Glutamatergic neuron (in vitro differentiated cells): ENCODE data around the gene MCM6. TPM values are rescaled to one million over a fixed set of nuclear protein-coding genes. Genes with fewer than 3 reads are reported as not detected.

ENCODE experiments used
- DNase-seq: peaks from one replicate; pipeline ENCODE4 v3.0.0; 2022
- H3K27ac Mint-ChIP-seq: one replicate; pipeline ENCODE4 v1.8.0; 2020; ENCODE audit warnings: mild to moderate bottlenecking, mixed read lengths, inconsistent platforms; ENCODE audit not compliant: unreplicated experiment
- H3K27me3 Mint-ChIP-seq: one replicate; pipeline ENCODE4 v1.8.0; 2020; ENCODE audit warnings: mild to moderate bottlenecking, moderate library complexity, mixed read lengths, inconsistent platforms; ENCODE audit not compliant: unreplicated experiment
- H3K36me3 Mint-ChIP-seq: one replicate; pipeline ENCODE4 v1.8.0; 2020; ENCODE audit warnings: mild to moderate bottlenecking, mixed read lengths, inconsistent platforms; ENCODE audit not compliant: unreplicated experiment
- H3K4me1 Mint-ChIP-seq: one replicate; pipeline ENCODE4 v1.8.0; 2020; ENCODE audit warnings: mild to moderate bottlenecking, low read depth, mixed read lengths, inconsistent platforms; ENCODE audit not compliant: unreplicated experiment
- H3K4me3 Mint-ChIP-seq: one replicate; pipeline ENCODE4 v1.8.0; 2020; ENCODE audit warnings: mild to moderate bottlenecking, mixed read lengths, inconsistent platforms; ENCODE audit not compliant: unreplicated experiment
- H3K9me3 Mint-ChIP-seq: one replicate; pipeline ENCODE4 v1.8.0; 2020; ENCODE audit warnings: mild to moderate bottlenecking, moderate library complexity, mixed read lengths, inconsistent platforms; ENCODE audit not compliant: unreplicated experiment
- CTCF ChIP-seq: fragments of 200-600 bp; sonication (generic); IDR thresholded peaks from one replicate; pipeline ENCODE4 v1.5.0; 2021; ENCODE audit not compliant: partially characterized antibody, unreplicated experiment
- total RNA-seq: library from RNA; stranded (reverse); fragmentation: NEBNext Ultra II Directional; extraction: Animal tissue kit (Norgen Biotek cat#: 25700); gene quantifications from one replicate; pipeline ENCODE4 v1.2.1, GENCODE V29; 2021; ENCODE audit not compliant: unreplicated experiment

The MCM6 gene
- total RNA-seq, 1 donor from 2014 or later, result 11.7 TPM

- Mint-ChIP-seq H3K9me3 (no peaks in the 10 kb centered on the region), H3K4me1 (no peaks in the 10 kb centered on the region), H3K27me3 (peaks cover 4% of the 10 kb centered on the region), H3K27ac (no peak overlapping the region), H3K4me3 (no peak overlapping the region), H3K36me3 (peaks cover 4% of the 10 kb centered on the region)
- no peak for TF ChIP-seq CTCF
- no peak for DNase-seq
Measured at GRCh38 chr2:135803278-135803677, 73.0 kb downstream of the MCM6 start.

DNA sequence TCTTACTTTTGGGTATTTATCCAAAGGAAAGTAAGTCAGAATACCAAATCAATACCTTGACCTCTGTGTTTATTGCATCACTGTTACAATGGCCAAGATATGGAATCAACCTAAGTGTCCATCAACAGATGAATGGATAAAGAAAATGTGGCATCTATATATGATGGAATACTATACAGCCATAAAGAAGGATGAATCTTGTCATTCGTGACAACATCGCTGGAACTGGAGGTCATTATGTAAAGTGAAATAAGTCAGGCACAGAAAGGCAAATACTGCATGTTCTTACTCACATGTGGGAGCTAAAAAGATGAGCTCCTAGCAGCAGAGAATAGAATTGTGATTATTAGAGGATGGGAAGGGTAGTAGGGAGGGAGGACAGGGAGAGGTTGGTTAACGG lies 73.9 kb downstream of the MCM6 start:
- peaks cover 4% of the 10 kb centered on the region for H3K36me3 Mint-ChIP-seq
- no peak overlapping the region for H3K27ac Mint-ChIP-seq
- H3K4me1 Mint-ChIP-seq, result no peaks in the 10 kb centered on the region
- no peak for DNase-seq
- H3K9me3 Mint-ChIP-seq, result no peaks in the 10 kb centered on the region
- no peak for TF ChIP-seq CTCF
- no peak overlapping the region for H3K4me3 Mint-ChIP-seq
- H3K27me3 Mint-ChIP-seq, result peaks cover 4% of the 10 kb centered on the region

- DNase-seq, result no peak
- H3K36me3 Mint-ChIP-seq, result peaks cover 4% of the 10 kb centered on the region
- H3K9me3 Mint-ChIP-seq, result peaks cover 2% of the 10 kb centered on the region
- no peak for TF ChIP-seq CTCF
- H3K4me1 Mint-ChIP-seq, result no peaks in the 10 kb centered on the region
- peaks cover 4% of the 10 kb centered on the region for H3K27me3 Mint-ChIP-seq
- no peak overlapping the region for H3K4me3 Mint-ChIP-seq
- H3K27ac Mint-ChIP-seq, result no peak overlapping the region
Measured at GRCh38 chr2:135800513-135801460, 75.5 kb downstream of the MCM6 start.

GRCh38 chr2:135799738-135800137 lies 76.5 kb downstream of the MCM6 start:
- peaks cover 4% of the 10 kb centered on the region for H3K27me3 Mint-ChIP-seq
- no peaks in the 10 kb centered on the region for H3K4me1 Mint-ChIP-seq
- peaks cover 4% of the 10 kb centered on the region for H3K36me3 Mint-ChIP-seq
- H3K4me3 Mint-ChIP-seq, result no peak overlapping the region
- DNase-seq, result no peak
- H3K27ac Mint-ChIP-seq, result no peak overlapping the region
- H3K9me3 Mint-ChIP-seq, result peaks cover 2% of the 10 kb centered on the region
- no peak for TF ChIP-seq CTCF

GRCh38 chr2:135798762-135799161 lies 77.5 kb downstream of the MCM6 start:
- peaks cover 2% of the 10 kb centered on the region for H3K9me3 Mint-ChIP-seq
- DNase-seq, result no peak
- H3K36me3 Mint-ChIP-seq, result peaks cover 4% of the 10 kb centered on the region
- H3K27ac Mint-ChIP-seq, result no peak overlapping the region
- TF ChIP-seq CTCF, result no peak
- H3K4me3 Mint-ChIP-seq, result no peak overlapping the region
- peaks cover 2% of the 10 kb centered on the region for H3K27me3 Mint-ChIP-seq
- H3K4me1 Mint-ChIP-seq, result no peaks in the 10 kb centered on the region
